Spleen (tissue), 11 donors: ENCODE results near the gene SPRED3. TPM values are rescaled to one million over a fixed set of nuclear protein-coding genes. Genes with fewer than 3 reads are reported as not detected.
"Not testable (repeated sequence)": the region's sequence is repeated elsewhere in the genome, so short reads cannot be mapped to it uniquely, and the experiment has no call there.

Experiments
- DNase-seq: peaks from one replicate; pipeline ENCODE4 v3.0.0-alpha.2; 2020
- H3K27ac ChIP-seq, 8 donors: fragments of 200-600 bp; sonication (generic) in 7 of 8; 1 replicate in 4 of 8; 2 replicates in 4 of 8; pipeline versions ENCODE4 v1.5.0 to v1.8.0; 2016 to 2021; ENCODE audit warnings: inconsistent platforms in 4 of 8, mild to moderate bottlenecking in 4 of 8, moderate library complexity in 1 of 8
- H3K27me3 ChIP-seq, 7 donors: fragments of 200-600 bp; sonication (generic) in 6 of 7; replicated peaks in 1 of 7; 1 replicate in 4 of 7; 2 replicates in 3 of 7; pipeline versions ENCODE4 v1.5.0 to v1.8.0; 2016 to 2021; ENCODE audit warnings: inconsistent platforms in 3 of 7, mild to moderate bottlenecking in 1 of 7
- H3K36me3 ChIP-seq, 6 donors: fragments of 200-600 bp; sonication (generic) in 5 of 6; 1 replicate in 4 of 6; 2 replicates in 2 of 6; pipeline versions ENCODE4 v1.5.0 to v1.8.0; 2016 to 2021; ENCODE audit warnings: inconsistent platforms in 2 of 6
- H3K4me1 ChIP-seq, 6 donors: fragments of 200-600 bp; sonication (generic) in 5 of 6; 1 replicate in 3 of 6; 2 replicates in 3 of 6; pipeline versions ENCODE4 v1.5.0 to v1.8.0; 2016 to 2021; ENCODE audit warnings: inconsistent platforms in 3 of 6
- H3K4me3 ChIP-seq, 8 donors: fragments of 200-600 bp; sonication (generic) in 7 of 8; 1 replicate in 4 of 8; 2 replicates in 4 of 8; pipeline versions ENCODE4 v1.5.0 to v1.8.0; 2016 to 2021; ENCODE audit warnings: inconsistent platforms in 4 of 8, mild to moderate bottlenecking in 4 of 8, moderate library complexity in 2 of 8
- H3K9me3 ChIP-seq, 8 donors: fragments of 200-600 bp; sonication (generic) in 7 of 8; 1 replicate in 4 of 8; 2 replicates in 4 of 8; pipeline versions ENCODE4 v1.5.0 to v1.8.0; 2016 to 2021; ENCODE audit warnings: inconsistent platforms in 4 of 8
- POLR2A ChIP-seq, 3 donors: fragments of 450-650 bp; IDR thresholded peaks; one replicate each; pipeline ENCODE4 v1.5.1; 2017; ENCODE audit warnings: antibody characterized with exemption in 3 of 3, mild to moderate bottlenecking in 1 of 3
- POLR2AphosphoS5 ChIP-seq, 3 donors: sonication (generic); formaldehyde crosslinking; IDR thresholded peaks; one replicate each; pipeline ENCODE4 v1.5.1; 2017; ENCODE audit warnings: antibody characterized with exemption in 3 of 3
- WGBS, 5 donors: extraction: QIAGEN DNeasy Blood & Tissue Kit in 3 of 5; methylation state at CpG; one replicate each; pipeline versions ENCODE4 v1.1.5 to v1.1.7; 2013 to 2018; 5-methylcytosine and 5-hydroxymethylcytosine counted together
- intact Hi-C: fragments of 100-400 bp; cut with DNase I; formaldehyde crosslinking; loops from one replicate; pipeline ENCODE4 v1.15.0; 2023; ENCODE audit warnings: low total_unique reads
- polyA plus RNA-seq, 3 donors: library from polyadenylated mRNA; stranded (reverse); fragments of 200-250 nt; gene quantifications; one replicate each; pipeline ENCODE4 v1.2.1, GENCODE V29; 2013
- total RNA-seq, 7 donors: library from RNA; depleted of rRNA in 3 of 7; stranded (reverse); fragments of >200 nt in 3 of 7; fragmentation: NEBNext Ultra II Directional in 4 of 7; extraction: Animal tissue kit (Norgen Biotek cat#: 25700) in 4 of 7; gene quantifications; one replicate each; pipeline versions ENCODE4 v1.1.0 to v1.2.1, GENCODE V29; 2016 to 2021
- TF ChIP-seq, protein P1 (sequence below), 11 experiments: fragments of 200-600 bp in 7 of 11; fragments of 450-650 bp in 4 of 11; sonication (generic) in 4 of 11; IDR thresholded peaks in 8 of 11; conservative IDR thresholded peaks in 3 of 11; 1 replicate in 7 of 11; 2 replicates in 4 of 11; pipeline versions ENCODE4 v1.4.0 to v1.8.0; 2016 to 2021; ENCODE audit warnings: antibody characterized with exemption in 11 of 11, inconsistent platforms in 4 of 11, mild to moderate bottlenecking in 1 of 11
- donor health status: healthy with polysubstance abuse.
- donor health status: DM: no; HTN: no; CAD: no; lungs with moderate emphysema.
- donor health status: DM: no; HTN: no; CAD: no.
- donor health status: Bipolar disorder and iron deficiency.
- donor health status: healthy.
- donor health status: DM: no; HTN: no; CAD: no.
- donor health status: DM: yes; HTN: yes; CAD: no.

The SPRED3 gene
- total and polyA plus RNA-seq, 10 donors: 0.03 to 1.2 (median 0.45) TPM; not detected in 1

DNA sequence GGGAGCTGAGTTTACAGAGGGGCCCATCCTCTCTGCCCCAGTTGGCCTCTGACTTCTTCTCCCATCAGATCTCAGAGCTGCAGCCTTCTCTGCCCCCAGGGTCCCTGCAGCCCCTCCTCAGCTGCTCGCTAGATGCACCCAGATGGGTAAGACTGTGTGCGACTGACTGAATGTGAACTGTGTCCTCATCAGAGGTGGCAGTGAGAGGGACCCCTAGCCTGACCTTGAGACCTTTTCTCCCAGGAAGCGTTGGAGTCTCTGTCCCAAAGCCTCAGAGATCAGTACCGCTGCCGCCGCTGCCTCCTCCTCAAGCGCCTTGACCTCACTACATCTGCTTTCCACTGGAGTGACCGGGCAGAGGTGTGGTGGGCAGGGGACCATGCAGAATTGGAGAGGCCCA lies 16.8 kb downstream of the SPRED3 start:
- DNase-seq: no peak
- H3K4me1 ChIP-seq: peaks cover 7 to 34% (median 18%) of the 10 kb centered on the region in 6 donors
- no peaks in the 10 kb centered on the region for H3K9me3 ChIP-seq
- intact Hi-C loops: no loop called here
- TF ChIP-seq POLR2AphosphoS5 (IDR thresholded peaks at IDR 0.05) (peak in 1 of 3 donors; percentile 8), POLR2A (IDR thresholded peaks at IDR 0.05) (no peak)
- H3K4me3 ChIP-seq: no peak overlapping the region
- H3K27me3 ChIP-seq: peaks cover 0 to 7% (median 0%) of the 10 kb centered on the region in 7 donors
- H3K27ac ChIP-seq: peak overlapping the region in 1 of 8 donors; percentile 2
- WGBS, 5 donors: 80 to 98% (median 95%) methylated on average over 1 to 8 of the region's 8 CpGs
- H3K36me3 ChIP-seq: peaks cover 0 to 57% (median 27%) of the 10 kb centered on the region in 6 donors

DNA sequence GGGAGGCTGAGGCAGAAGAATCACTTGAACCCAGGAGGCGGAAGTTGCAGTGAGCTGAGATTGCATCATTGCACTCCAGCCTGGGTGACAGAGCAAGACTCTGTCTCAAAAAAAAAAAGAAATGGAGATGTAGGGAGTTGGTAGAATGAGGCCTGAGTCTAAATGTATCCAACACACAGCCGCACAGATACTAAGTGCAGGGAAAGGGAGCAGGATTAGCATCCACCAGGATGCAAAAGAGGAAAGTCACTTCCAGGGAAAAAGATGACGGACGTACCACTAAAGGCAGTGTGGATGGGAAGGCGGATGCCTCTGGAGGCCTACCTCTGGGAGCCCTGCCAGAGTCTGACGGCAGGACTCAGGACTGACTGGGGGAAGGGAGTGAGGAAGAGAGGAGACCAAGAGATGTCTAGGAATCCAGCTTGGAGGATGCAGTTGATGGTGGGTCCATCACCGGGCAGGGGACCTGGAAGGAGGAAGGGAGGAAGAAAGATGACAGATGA lies 21.2 kb downstream of the SPRED3 start:
- WGBS, 5 donors: 67 to 75% (median 72%) methylated on average over 7 of the region's 7 CpGs
- DNase-seq: no peak
- Histone ChIP-seq H3K27ac (peak overlapping the region in 4 of 8 donors; percentile 17 to 55 (median 24)), H3K27me3 (no peaks in the 10 kb centered on the region), H3K9me3 (no peaks in the 10 kb centered on the region), H3K36me3 (peaks cover 0 to 100% (median 33%) of the 10 kb centered on the region in 6 donors), H3K4me1 (peaks cover 0 to 13% (median 2%) of the 10 kb centered on the region in 6 donors), H3K4me3 (no peak overlapping the region)
- no peak for TF ChIP-seq POLR2AphosphoS5 (IDR thresholded peaks at IDR 0.05)
- no peak for TF ChIP-seq POLR2A (IDR thresholded peaks at IDR 0.05)
- intact Hi-C loops: no loop called here

DNA sequence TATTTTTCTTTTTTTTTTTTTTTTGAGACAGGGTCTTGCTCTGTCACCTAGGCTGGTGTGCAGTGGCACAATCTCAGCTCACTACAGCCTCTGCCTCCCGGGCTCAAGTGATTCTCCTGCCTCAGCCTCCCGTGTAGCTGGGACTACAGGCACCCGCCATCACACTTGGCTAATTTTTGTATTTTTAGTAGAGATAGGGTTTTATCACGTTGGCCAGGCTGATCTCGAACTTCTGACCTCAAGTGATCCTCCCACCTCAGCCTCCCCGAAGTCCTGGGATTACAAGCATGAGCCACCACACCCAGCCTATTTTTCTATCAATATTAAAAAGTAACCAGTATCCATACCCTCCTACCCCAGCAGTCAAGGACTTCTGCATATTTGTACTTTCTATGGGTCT lies 21.9 kb downstream of the SPRED3 start:
- H3K4me1 ChIP-seq, H3K9me3 ChIP-seq, DNase-seq, H3K27me3 ChIP-seq, intact Hi-C loops, H3K4me3 ChIP-seq: not testable (repeated sequence)
- WGBS, 5 donors: 77 to 86% (median 81%) methylated on average over 6 of the region's 6 CpGs
- H3K27ac ChIP-seq: peak overlapping the region in 1 of 8 donors; percentile 55
- peaks cover 0 to 100% (median 33%) of the 10 kb centered on the region in 6 donors for H3K36me3 ChIP-seq

DNA sequence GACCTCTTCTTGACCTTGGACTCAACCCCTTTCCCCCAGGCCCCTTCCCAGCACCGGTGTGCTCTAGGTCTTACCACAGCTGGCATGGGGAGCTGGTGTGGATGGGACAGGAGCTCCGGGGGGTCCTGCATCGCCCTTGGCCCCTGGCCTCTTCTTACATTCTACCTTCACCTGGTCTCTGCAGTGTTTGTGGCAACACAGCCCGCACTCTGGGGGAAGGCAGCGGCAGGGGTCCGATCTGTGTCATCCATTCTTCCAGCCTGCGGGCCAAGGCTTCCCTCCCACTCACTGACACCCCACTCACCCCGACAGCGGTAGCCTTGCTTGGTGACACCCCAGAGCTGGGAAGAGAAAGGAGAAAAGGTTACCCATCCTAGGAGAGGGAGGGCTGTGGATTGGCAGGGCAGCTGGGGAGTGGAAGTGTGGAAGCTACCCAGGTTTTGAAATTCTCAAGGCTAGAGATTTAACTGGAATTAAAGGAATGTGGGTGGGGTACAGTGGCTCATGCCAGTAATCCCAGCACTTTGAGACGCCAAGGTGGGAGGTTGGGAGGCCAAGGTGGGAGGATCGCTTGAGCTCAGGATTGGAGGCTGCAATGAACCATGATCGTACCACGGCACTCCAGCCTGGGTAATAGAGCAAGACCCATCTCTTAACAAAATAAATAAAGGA lies 22.7 kb downstream of the SPRED3 start:
- intact Hi-C loops: no loop called here
- DNase-seq: no peak
- Histone ChIP-seq H3K9me3 (no peaks in the 10 kb centered on the region), H3K27ac (no peak overlapping the region), H3K4me3 (no peak overlapping the region), H3K27me3 (no peaks in the 10 kb centered on the region), H3K4me1 (peaks cover 0 to 6% (median 0%) of the 10 kb centered on the region in 6 donors), H3K36me3 (peaks cover 0 to 100% (median 31%) of the 10 kb centered on the region in 6 donors)
- peak in 2 of 3 donors; percentile 12 to 57 for TF ChIP-seq POLR2AphosphoS5 (IDR thresholded peaks at IDR 0.05)
- TF ChIP-seq, protein P1, sequence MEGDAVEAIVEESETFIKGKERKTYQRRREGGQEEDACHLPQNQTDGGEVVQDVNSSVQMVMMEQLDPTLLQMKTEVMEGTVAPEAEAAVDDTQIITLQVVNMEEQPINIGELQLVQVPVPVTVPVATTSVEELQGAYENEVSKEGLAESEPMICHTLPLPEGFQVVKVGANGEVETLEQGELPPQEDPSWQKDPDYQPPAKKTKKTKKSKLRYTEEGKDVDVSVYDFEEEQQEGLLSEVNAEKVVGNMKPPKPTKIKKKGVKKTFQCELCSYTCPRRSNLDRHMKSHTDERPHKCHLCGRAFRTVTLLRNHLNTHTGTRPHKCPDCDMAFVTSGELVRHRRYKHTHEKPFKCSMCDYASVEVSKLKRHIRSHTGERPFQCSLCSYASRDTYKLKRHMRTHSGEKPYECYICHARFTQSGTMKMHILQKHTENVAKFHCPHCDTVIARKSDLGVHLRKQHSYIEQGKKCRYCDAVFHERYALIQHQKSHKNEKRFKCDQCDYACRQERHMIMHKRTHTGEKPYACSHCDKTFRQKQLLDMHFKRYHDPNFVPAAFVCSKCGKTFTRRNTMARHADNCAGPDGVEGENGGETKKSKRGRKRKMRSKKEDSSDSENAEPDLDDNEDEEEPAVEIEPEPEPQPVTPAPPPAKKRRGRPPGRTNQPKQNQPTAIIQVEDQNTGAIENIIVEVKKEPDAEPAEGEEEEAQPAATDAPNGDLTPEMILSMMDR (IDR thresholded peaks at IDR 0.05 in 8 of 11, conservative IDR thresholded peaks at IDR 0.05 in 3 of 11): no peak
- WGBS, 5 donors: 85 to 93% (median 90%) methylated on average over 12 to 13 of the region's 13 CpGs

DNA sequence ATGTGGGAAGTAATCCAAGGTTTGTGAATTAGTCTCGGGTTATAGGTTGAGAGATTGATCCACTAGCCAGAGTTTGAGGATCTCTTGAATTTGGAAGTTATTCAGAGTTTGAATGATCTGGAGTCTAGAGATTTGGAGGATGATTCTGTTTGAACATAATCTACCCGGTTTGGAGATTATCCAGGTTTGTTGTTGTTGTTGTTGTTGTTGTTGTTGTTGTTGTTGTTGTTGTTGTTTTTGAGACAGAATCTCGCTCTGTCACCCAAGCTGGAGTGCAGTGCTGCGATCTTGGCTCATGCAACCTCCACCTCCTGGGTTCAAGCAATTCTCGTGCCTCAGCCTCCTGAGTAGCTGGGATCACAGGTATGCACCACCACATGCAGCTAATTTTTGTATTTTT lies 23.4 kb downstream of the SPRED3 start:
- intact Hi-C loops, H3K27ac ChIP-seq, H3K9me3 ChIP-seq, H3K27me3 ChIP-seq, H3K4me3 ChIP-seq, DNase-seq: not testable (repeated sequence)
- 84 to 97% (median 91%) methylated on average over 5 of the region's 5 CpGs for WGBS, 5 donors
- H3K36me3 ChIP-seq: peaks cover 0 to 100% (median 24%) of the 10 kb centered on the region in 6 donors
- H3K4me1 ChIP-seq: peaks cover 0 to 11% (median under 1%) of the 10 kb centered on the region in 6 donors

DNA sequence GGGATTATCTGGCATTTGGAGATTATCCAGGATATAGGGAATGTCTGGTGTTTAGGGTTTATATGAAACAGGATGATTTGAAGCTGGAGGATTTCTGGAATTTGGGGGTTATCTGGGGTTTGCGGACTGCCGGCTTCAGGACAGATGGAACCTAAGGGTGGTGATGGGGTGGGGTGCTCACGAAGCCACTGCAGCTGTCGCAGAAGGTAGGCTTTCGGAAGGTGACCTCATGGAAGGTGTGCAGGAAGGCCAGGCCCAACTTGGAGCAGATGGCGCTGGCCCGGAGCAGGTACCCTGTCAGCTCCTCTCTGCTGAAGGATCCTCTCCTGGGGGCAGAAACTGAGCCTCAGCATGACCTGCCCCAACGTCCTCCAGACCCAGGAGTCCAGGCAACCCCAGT lies 24.0 kb downstream of the SPRED3 start:
- intact Hi-C loops: no loop called here
- Histone ChIP-seq H3K4me3 (no peak overlapping the region), H3K27me3 (no peaks in the 10 kb centered on the region), H3K9me3 (no peaks in the 10 kb centered on the region), H3K27ac (no peak overlapping the region), H3K36me3 (peaks cover 0 to 97% (median 20%) of the 10 kb centered on the region in 6 donors), H3K4me1 (peaks cover 0 to 17% (median 5%) of the 10 kb centered on the region in 6 donors)
- DNase-seq: no peak
- 92 to 97% (median 93%) methylated on average over 8 of the region's 8 CpGs for WGBS, 5 donors
- TF ChIP-seq POLR2AphosphoS5 (IDR thresholded peaks at IDR 0.05) (peak in 1 of 3 donors; percentile 34), POLR2A (IDR thresholded peaks at IDR 0.05) (no peak)
- TF ChIP-seq, protein P1 (IDR thresholded peaks at IDR 0.05 in 8 of 11, conservative IDR thresholded peaks at IDR 0.05 in 3 of 11): no peak
